ENCODE measurements around the gene PDHX.

GRCh38 chr11:34941688-34942087, 25.3 kb downstream of the PDHX start:
- TF ChIP-seq CTCF (IDR thresholded peaks at IDR 0.05 in 8 of 11, conservative IDR thresholded peaks at IDR 0.05 in 3 of 11) (no peak), POLR2A (IDR thresholded peaks at IDR 0.05) (no peak)
